SU-DHL-6 (cell line): ENCODE measurements around the gene POLR2H.
A peak's percentile ranks its signal among the peaks of the same experiment; 100 is the strongest.

ENCODE experiments used
- H2AFZ ChIP-seq: fragments of 200-600 bp; sonication (generic); 2 replicates; pipeline ENCODE4 v1.6.1; 2014; ENCODE audit warnings: low read depth, mild to moderate bottlenecking, moderate library complexity, mixed read lengths, antibody characterized with exemption, low read length; ENCODE audit not compliant: severe bottlenecking
- H3F3A ChIP-seq: fragments of 200-600 bp; shearing (Covaris generic); 2 replicates; pipeline ENCODE4 v1.6.0; 2016; ENCODE audit warnings: antibody characterized with exemption, mild to moderate bottlenecking; ENCODE audit not compliant: insufficient read depth
- H3K27ac ChIP-seq: fragments of 200-600 bp; sonication (generic); 2 replicates; pipeline ENCODE4 v1.5.1; 2016; ENCODE audit warnings: low read depth, mild to moderate bottlenecking, low read length, moderate library complexity, mixed read lengths
- H3K27me3 ChIP-seq: fragments of 200-600 bp; sonication (generic), shearing (Covaris generic); 2 replicates; pipeline ENCODE4 v1.6.0; 2014; ENCODE audit warnings: mild to moderate bottlenecking, low read length
- H3K36me3 ChIP-seq: fragments of 200-600 bp; sonication (generic); 2 replicates; pipeline ENCODE4 v1.6.1; 2014; ENCODE audit warnings: mild to moderate bottlenecking, low read length, mixed read lengths
- H3K4me2 ChIP-seq: fragments of 300-600, 200-600 bp; shearing (Covaris generic), sonication (generic); 2 replicates; pipeline ENCODE4 v1.6.0; 2014; ENCODE audit warnings: low read length, low read depth, mild to moderate bottlenecking; ENCODE audit not compliant: poor library complexity, severe bottlenecking
- H3K4me3 ChIP-seq: fragments of 200-600 bp; sonication (generic); 2 replicates; pipeline ENCODE4 v1.5.1; 2014; ENCODE audit warnings: antibody characterized with exemption, low read length, mild to moderate bottlenecking, mixed read lengths; ENCODE audit not compliant: insufficient read depth, poor library complexity, severe bottlenecking
- H3K79me2 ChIP-seq: fragments of 200-600 bp; sonication (generic); 2 replicates; pipeline ENCODE4 v1.6.1; 2014; ENCODE audit warnings: mild to moderate bottlenecking, low read length, moderate library complexity; ENCODE audit not compliant: insufficient read depth
- H3K9ac ChIP-seq: fragments of 200-600 bp; sonication (generic); 2 replicates; pipeline ENCODE4 v1.7.0; 2014; ENCODE audit warnings: mild to moderate bottlenecking, low read length
- H3K9me2 ChIP-seq: fragments of 200-600 bp; sonication (generic); replicated peaks from 2 replicates; pipeline ENCODE4 v1.6.1; 2014; ENCODE audit warnings: low read length; ENCODE audit not compliant: insufficient read depth
- H3K9me3 ChIP-seq: fragments of 200-600 bp; sonication (generic); 2 replicates; pipeline ENCODE4 v1.6.1; 2014; ENCODE audit warnings: low read length, mixed read lengths; ENCODE audit not compliant: insufficient read depth
- H4K20me1 ChIP-seq: fragments of 200-600 bp; sonication (generic); 2 replicates; pipeline ENCODE4 v1.6.1; 2014; ENCODE audit warnings: low read depth, mild to moderate bottlenecking, antibody characterized with exemption, low read length, moderate library complexity, mixed read lengths
- CTCF ChIP-seq: fragments of 200-600 bp; sonication (generic); IDR thresholded peaks from one replicate; pipeline ENCODE4 v1.5.1; 2017; ENCODE audit warnings: antibody characterized with exemption, mild to moderate bottlenecking, low read length, moderate library complexity; ENCODE audit not compliant: insufficient read depth, poor library complexity, severe bottlenecking
- EZH2phosphoT487 ChIP-seq: fragments of 200-600 bp; sonication (generic), shearing (Covaris generic); conservative IDR thresholded peaks from 2 replicates; pipeline ENCODE4 v1.6.1; 2018; ENCODE audit warnings: mild to moderate bottlenecking, antibody characterized with exemption, low read length, moderate library complexity, mixed read lengths

Gene POLR2H

DNA sequence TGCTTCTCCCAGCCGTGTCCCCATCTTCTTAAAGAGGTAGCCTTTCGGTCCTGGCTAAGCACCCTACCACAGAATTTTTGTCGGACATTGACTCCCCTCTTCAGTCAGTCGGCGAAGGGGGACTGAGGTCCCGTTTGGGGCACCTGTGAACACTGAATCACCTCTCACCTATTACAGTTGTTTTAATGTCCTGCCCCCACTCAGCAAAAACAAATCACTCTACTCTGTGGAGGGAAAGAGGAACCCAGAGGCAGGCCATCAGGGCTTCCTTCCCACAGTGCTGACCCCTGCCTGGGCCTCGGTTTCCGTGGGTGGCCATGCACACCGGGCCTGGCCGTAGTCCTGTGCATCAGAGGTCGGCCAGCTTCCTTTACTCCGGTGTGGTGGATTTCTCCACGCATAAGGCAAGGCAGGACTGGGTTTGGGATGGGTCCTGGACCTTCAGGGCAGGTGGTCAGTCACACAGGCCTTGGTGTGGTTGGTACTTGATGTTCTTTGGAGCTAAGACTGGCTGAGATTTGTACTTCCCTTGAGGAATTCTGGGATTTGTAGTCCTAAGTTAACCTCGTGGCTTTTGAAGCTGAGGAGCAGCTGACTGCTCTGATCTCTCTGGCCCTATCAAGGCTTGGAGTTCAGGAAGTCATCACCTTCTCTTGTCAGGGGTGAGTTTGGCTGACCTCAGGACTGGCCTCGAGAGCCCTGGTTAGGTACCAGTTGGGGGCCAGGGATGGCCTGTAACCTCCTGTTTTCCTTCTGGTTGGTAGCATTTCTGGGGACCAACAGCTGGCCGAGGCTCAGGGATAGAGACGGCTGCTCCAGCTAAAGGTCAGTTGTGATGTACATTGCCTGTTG lies 24.7 kb upstream of the POLR2H start:
- Histone ChIP-seq H3K79me2 (no peaks in the 10 kb centered on the region), H3F3A (peaks cover 34% of the 10 kb centered on the region), H3K9me2 (no peaks in the 10 kb centered on the region), H3K36me3 (peaks cover 16% of the 10 kb centered on the region; the same call in 1 of the 2 replicates), H3K4me3 (peak overlapping the region; percentile 80), H3K27me3 (no peaks in the 10 kb centered on the region), H3K27ac (no peak overlapping the region), H2AFZ (no peak overlapping the region), H3K9ac (peak overlapping the region; percentile 65), H3K9me3 (no peaks in the 10 kb centered on the region), H4K20me1 (peaks cover 3% of the 10 kb centered on the region; the same call in 1 of the 2 replicates), H3K4me2 (peak overlapping the region; percentile 71)
- TF ChIP-seq EZH2phosphoT487 (no peak), CTCF (no peak)

GRCh38 chr3:184337399-184337714 lies 24.2 kb upstream of the POLR2H start, which contains the start of gene FAM131A:
Gene FAM131A, plus strand, starts transcription at chr3:184337600. Its CDS starts 31 bp downstream, at chr3:184337631.
- Histone ChIP-seq H3K79me2 (no peaks in the 10 kb centered on the region), H3K27me3 (no peaks in the 10 kb centered on the region), H3K9me2 (no peaks in the 10 kb centered on the region), H3F3A (peaks cover 33% of the 10 kb centered on the region), H3K27ac (no peak within 1 kb of the TSS), H4K20me1 (peaks cover 3% of the 10 kb centered on the region; the same call in 1 of the 2 replicates), H3K36me3 (0 out of 2 replicates have a peak, but pooled peaks cover 12% of the 10 kb centered on the region), H3K4me2 (peak within 1 kb of the TSS; percentile 71), H3K4me3 (peak within 1 kb of the TSS; percentile 80), H2AFZ (no peak within 1 kb of the TSS), H3K9ac (peak within 1 kb of the TSS; percentile 65), H3K9me3 (no peaks in the 10 kb centered on the region)
- TF ChIP-seq CTCF (no peak), EZH2phosphoT487 (no peak)

DNA sequence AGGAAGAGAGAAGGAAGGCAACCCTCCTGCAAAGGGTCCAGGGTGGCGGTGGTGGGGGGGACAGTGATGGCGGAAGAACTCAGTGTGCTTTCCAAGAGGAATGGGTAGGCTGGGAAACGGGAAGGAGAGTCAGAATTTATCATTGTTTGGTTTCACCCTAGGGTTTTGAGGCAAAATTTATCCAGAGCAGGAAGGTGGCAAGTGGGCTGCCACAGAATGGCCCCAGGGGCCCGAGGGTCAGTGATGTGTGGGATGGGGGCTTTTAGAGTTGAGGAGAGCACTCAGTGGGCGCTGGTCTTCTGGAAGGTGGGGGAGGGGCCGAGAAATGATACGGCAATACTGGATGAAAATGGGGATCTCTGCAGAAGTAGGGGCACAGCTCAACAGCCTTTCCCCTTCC lies 23.5 kb upstream of the POLR2H start:
- no peaks in the 10 kb centered on the region for H3K9me2 ChIP-seq
- H3K4me2 ChIP-seq: no peak overlapping the region
- H3K36me3 ChIP-seq: 0 out of 2 replicates have a peak, but pooled peaks cover 8% of the 10 kb centered on the region
- H4K20me1 ChIP-seq: peaks cover 3% of the 10 kb centered on the region; the same call in 1 of the 2 replicates
- H3K9me3 ChIP-seq: no peaks in the 10 kb centered on the region
- peaks cover 27% of the 10 kb centered on the region for H3F3A ChIP-seq
- H2AFZ ChIP-seq: no peak overlapping the region
- H3K9ac ChIP-seq: no peak overlapping the region
- no peaks in the 10 kb centered on the region for H3K27me3 ChIP-seq
- TF ChIP-seq EZH2phosphoT487: no peak
- no peak for TF ChIP-seq CTCF
- H3K4me3 ChIP-seq: no peak overlapping the region
- H3K27ac ChIP-seq: no peak overlapping the region
- H3K79me2 ChIP-seq: no peaks in the 10 kb centered on the region
